A549 treated with DMSO at 1 μM for 4 hours (cell line): Measurements from ENCODE around the gene ALLC. TPM values are rescaled to one million over a fixed set of nuclear protein-coding genes. Genes with fewer than 3 reads are reported as not detected.

ENCODE experiments used
- total RNA-seq: library from RNA; stranded (reverse); fragments of 200-300 nt; extraction: Qiagen RNA extraction; gene quantifications from 5 replicates; pipeline ENCODE4 v1.2.3, GENCODE V29; 2022; ENCODE audit warnings: low read depth

The ALLC gene
- total RNA-seq = 0.05 TPM in 1 of 5 replicates, not detected in the others

GRCh38 chr2:3657881-3658280 lies at the start of gene ALLC:
TSS of gene ALLC (plus strand) at chr2:3658200. CDS start at chr2:3671158, 12,958 bp downstream.

DNA sequence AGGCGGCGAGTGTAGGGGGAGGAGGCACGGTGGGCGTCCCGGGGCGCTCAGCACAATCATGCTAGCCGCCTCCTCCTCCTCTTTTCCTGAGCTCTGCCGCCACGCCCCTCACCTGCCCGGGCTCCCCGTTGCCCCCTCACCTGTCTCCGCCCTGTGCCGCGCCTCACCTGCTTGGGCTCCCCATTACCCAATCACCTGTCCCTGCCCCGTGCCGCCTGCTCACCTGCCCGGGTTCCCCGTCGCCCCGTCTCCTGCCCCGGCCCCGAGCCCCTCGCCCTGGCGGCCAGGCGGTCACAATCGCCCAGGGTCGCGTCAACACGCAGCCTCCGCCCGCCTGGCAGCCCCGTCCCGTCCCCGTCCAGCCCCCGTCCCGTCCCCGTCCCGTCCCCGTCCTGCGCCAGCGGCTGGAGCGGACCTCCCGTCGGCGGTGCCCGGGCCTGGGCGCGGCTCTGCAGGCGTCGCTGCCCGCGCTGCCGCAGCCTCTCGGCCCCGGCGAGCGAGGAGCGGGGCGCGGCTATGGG lies 45.3 kb downstream of the ALLC start, which contains the start of gene DCDC2C:
DCDC2C (plus strand) TSS at position 340 of the 521 bp plus-strand sequence; CDS start at position 517, 177 bp downstream.

Other genes starting within 250 kb of the ALLC start
- gene ADI1, start 138.7 kb upstream of the ALLC start, total RNA-seq = 53.0 to 63.8 TPM (median 55.6 TPM) in 5 replicates
- 51.5 to 60.9 TPM (median 53.9 TPM) in 5 replicates for gene RNASEH1, start 99.9 kb upstream of the ALLC start, total RNA-seq
- 2,840 to 4,426 TPM (median 3,146 TPM) in 5 replicates for gene RPS7, start 82.9 kb upstream of the ALLC start, total RNA-seq
- gene COLEC11, start 63.1 kb upstream of the ALLC start, total RNA-seq = 0.38 to 0.70 TPM (median 0.48 TPM) in 5 replicates
- gene DCDC2C, start 45.4 kb downstream of the ALLC start, total RNA-seq = 0.15 to 0.50 TPM (median 0.36 TPM) in 5 replicates